Gastrocnemius medialis (tissue), 4 donors: ENCODE measurements around the gene VTI1A. TPM values are rescaled to one million over a fixed set of nuclear protein-coding genes. Genes with fewer than 3 reads are reported as not detected.
A peak's percentile ranks its signal among the peaks of the same experiment; 100 is the strongest.

Experiments used
- ATAC-seq, 2 donors: fragments of 150-250 bp; one replicate each; pipeline ENCODE4 v1.9.1; 2016
- DNase-seq, 2 donors: peaks; one replicate each; pipeline ENCODE4 v3.0.0-alpha.2; 2019
- H3K27ac ChIP-seq, 4 donors: fragments of 200-600 bp; sonication (generic); 1 replicate in 1 of 4; 2 replicates in 3 of 4; pipeline ENCODE4 v1.5.1; 2016 to 2018; ENCODE audit warnings: mild to moderate bottlenecking in 2 of 4, moderate library complexity in 1 of 4
- H3K27me3 ChIP-seq, 3 donors: fragments of 200-600 bp; sonication (generic) in 2 of 3; 1 replicate in 1 of 3; 2 replicates in 2 of 3; pipeline versions ENCODE4 v1.5.1 to v1.6.0; 2016 to 2019; ENCODE audit warnings: mild to moderate bottlenecking in 1 of 3, moderate library complexity in 1 of 3
- H3K36me3 ChIP-seq, 2 donors: fragments of 200-600 bp; sonication (generic) in 1 of 2; one replicate each; pipeline ENCODE4 v1.5.1; 2017 to 2018
- H3K4me1 ChIP-seq, 2 donors: fragments of 200-600 bp; sonication (generic) in 1 of 2; one replicate each; pipeline ENCODE4 v1.5.1; 2016 to 2017; ENCODE audit warnings: mild to moderate bottlenecking in 2 of 2
- H3K4me3 ChIP-seq, 4 donors: fragments of 200-600 bp; sonication (generic) in 3 of 4; 1 replicate in 1 of 4; 2 replicates in 3 of 4; pipeline ENCODE4 v1.5.1; 2016 to 2019; ENCODE audit warnings: mild to moderate bottlenecking in 2 of 4
- H3K9me3 ChIP-seq, 3 donors: fragments of 200-600 bp; sonication (generic) in 2 of 3; 1 replicate in 1 of 3; 2 replicates in 2 of 3; pipeline ENCODE4 v1.5.1; 2016 to 2019
- POLR2A ChIP-seq, 2 donors: fragments of 450-650 bp; IDR thresholded peaks; one replicate each; pipeline ENCODE4 v1.6.1; 2017; ENCODE audit warnings: antibody characterized with exemption in 2 of 2, mild to moderate bottlenecking in 2 of 2, moderate library complexity in 2 of 2
- in situ Hi-C, 4 donors: fragments of 200-750 bp; cut with MboI; loops; one replicate each; pipeline versions ENCODE4 v1.15.0 to v1.8.0; 2017; ENCODE audit warnings: low sequenced_read_pairs in 4 of 4
- intact Hi-C: fragments of 100-400 bp; cut with DNase I; formaldehyde crosslinking; loops from one replicate; pipeline ENCODE4 v1.15.1; 2023; ENCODE audit warnings: low total_unique reads
- total RNA-seq, 4 donors: library from RNA; depleted of rRNA; stranded (reverse); fragments of >200 nt; gene quantifications; one replicate each; pipeline versions ENCODE4 v1.1.0 to v1.2.3, GENCODE V29; 2016
- TF ChIP-seq, protein P1 (sequence below), 5 experiments: fragments of 450-650 bp in 3 of 5; fragments of 200-600 bp in 2 of 5; sonication (generic) in 2 of 5; IDR thresholded peaks in 4 of 5; conservative IDR thresholded peaks in 1 of 5; 1 replicate in 4 of 5; 2 replicates in 1 of 5; pipeline ENCODE4 v1.5.1; 2016 to 2019; ENCODE audit warnings: antibody characterized with exemption in 5 of 5, mild to moderate bottlenecking in 3 of 5, moderate library complexity in 3 of 5

The VTI1A gene
- total RNA-seq, 4 donors from 2014 or later = 26.5 to 51.2 (median 30.6) TPM

DNA sequence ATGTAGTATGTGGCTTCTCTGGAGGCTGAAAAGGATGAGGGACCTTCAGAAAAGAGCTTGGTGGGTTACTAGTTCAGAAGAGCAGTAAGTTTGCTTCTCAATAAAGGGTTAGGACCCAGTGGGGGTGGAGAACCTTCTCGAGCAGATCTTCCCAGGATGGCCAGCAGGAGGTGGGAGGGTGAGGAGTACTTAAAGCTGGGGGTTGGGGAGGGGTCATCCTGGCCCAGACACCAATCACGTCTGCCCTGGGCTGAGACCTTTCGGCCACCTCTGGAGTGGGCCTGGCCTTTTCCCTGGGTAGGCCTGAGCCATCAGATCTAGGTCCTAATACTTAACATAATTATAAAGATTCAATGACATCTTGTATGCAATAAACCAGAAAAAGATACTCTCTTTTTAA, 354.0 kb downstream of the VTI1A start:
- Histone ChIP-seq H3K27me3 (no peaks in the 10 kb centered on the region), H3K4me3 (no peak overlapping the region), H3K9me3 (no peaks in the 10 kb centered on the region), H3K27ac (no peak overlapping the region), H3K4me1 (no peaks in the 10 kb centered on the region), H3K36me3 (no peaks in the 10 kb centered on the region)
- TF ChIP-seq POLR2A (IDR thresholded peaks at IDR 0.05) = no peak
- TF ChIP-seq, protein P1, sequence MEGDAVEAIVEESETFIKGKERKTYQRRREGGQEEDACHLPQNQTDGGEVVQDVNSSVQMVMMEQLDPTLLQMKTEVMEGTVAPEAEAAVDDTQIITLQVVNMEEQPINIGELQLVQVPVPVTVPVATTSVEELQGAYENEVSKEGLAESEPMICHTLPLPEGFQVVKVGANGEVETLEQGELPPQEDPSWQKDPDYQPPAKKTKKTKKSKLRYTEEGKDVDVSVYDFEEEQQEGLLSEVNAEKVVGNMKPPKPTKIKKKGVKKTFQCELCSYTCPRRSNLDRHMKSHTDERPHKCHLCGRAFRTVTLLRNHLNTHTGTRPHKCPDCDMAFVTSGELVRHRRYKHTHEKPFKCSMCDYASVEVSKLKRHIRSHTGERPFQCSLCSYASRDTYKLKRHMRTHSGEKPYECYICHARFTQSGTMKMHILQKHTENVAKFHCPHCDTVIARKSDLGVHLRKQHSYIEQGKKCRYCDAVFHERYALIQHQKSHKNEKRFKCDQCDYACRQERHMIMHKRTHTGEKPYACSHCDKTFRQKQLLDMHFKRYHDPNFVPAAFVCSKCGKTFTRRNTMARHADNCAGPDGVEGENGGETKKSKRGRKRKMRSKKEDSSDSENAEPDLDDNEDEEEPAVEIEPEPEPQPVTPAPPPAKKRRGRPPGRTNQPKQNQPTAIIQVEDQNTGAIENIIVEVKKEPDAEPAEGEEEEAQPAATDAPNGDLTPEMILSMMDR (IDR thresholded peaks at IDR 0.05 in 4 of 5, conservative IDR thresholded peaks at IDR 0.05 in 1 of 5) = no peak
- in situ Hi-C loops (no loop called here), intact Hi-C loops (no loop called here)
- no peak for ATAC-seq
- no peak for DNase-seq

DNA sequence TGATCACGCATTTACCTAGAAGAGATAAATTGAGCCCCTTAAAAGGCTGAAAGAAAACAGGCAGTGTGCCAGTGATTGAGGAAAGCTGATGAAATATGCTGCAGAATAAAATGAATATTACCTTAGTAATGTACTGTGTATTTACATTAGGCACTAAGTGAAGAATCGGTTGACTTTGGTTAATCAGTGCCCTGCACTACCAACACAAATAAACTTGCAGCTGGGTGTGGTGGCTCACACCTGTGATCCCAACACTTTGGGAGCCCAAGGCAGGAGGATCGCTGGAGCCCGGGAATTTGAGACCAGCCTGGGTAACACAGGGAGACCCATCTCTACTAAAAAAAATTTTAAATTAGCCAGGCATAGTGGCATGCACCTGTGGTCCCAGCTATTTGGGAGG, 354.7 kb downstream of the VTI1A start:
- Histone ChIP-seq H3K4me1 (no peaks in the 10 kb centered on the region), H3K9me3 (no peaks in the 10 kb centered on the region), H3K27ac (no peak overlapping the region), H3K27me3 (no peaks in the 10 kb centered on the region), H3K36me3 (no peaks in the 10 kb centered on the region), H3K4me3 (no peak overlapping the region)
- TF ChIP-seq, protein P1 (IDR thresholded peaks at IDR 0.05 in 4 of 5, conservative IDR thresholded peaks at IDR 0.05 in 1 of 5) = no peak
- TF ChIP-seq POLR2A (IDR thresholded peaks at IDR 0.05) = no peak
- DNase-seq (no peak), ATAC-seq (no peak)
- in situ Hi-C loops = no loop called here
- intact Hi-C loops = no loop called here

DNA sequence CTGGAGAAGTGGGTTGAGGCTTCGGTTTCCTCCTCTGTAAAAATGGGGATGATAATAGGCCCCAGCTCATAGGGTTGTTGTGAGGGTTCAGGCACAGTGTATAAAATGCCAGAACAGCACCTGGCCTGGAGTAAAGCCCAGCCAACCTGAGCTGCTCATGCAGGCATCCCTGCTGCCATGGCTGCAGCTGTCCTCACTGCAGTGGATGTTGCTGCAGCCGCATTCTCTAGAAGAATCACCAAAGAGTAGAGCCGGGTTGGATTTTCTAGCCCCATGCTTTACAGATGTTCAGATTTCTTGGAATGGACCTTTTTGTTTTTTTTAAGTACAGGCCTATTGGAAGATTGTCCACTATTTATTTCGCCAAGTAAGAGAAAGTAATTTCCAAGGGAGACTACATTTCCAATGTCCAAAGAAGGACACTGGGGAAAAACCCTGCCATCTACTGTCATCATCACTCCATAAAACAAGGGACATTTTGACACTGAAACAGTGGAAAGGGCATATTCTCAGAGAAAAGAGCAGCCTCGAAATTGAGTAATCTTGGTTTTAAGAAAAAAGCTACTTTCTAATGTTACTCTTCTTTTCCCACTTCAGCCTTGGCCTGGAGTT, 355.5 kb downstream of the VTI1A start:
- DNase-seq (no peak), ATAC-seq (peak in 1 of 2 donors; percentile 69)
- Histone ChIP-seq H3K9me3 (no peaks in the 10 kb centered on the region), H3K36me3 (no peaks in the 10 kb centered on the region), H3K27ac (no peak overlapping the region), H3K4me3 (no peak overlapping the region), H3K27me3 (no peaks in the 10 kb centered on the region), H3K4me1 (no peaks in the 10 kb centered on the region)
- intact Hi-C loops (no loop called here), in situ Hi-C loops (no loop called here)
- TF ChIP-seq POLR2A (IDR thresholded peaks at IDR 0.05) = no peak

DNA sequence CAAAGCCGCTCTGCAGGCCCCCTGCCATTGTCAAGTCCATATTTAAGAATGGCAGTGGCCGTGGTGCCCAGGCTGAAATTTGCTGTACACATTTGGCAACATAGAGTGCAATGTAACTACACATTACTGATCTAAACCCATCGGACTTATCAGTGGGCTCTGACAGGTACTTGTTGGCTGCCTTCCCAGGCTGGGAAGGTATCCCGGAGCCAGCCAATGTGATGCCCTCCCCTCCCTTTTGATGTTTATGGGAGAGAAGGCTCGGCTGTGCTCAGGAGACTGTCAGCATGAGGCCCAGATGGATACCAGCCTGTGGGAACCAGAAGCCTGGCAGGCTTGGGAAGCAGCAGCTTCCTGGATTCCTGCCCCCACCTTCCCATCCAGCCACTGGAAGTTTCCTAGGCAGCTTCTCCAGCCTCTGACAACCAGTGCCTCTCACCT, 357.0 kb downstream of the VTI1A start:
- Histone ChIP-seq H3K4me1 (no peaks in the 10 kb centered on the region), H3K27ac (no peak overlapping the region), H3K4me3 (no peak overlapping the region), H3K36me3 (no peaks in the 10 kb centered on the region), H3K27me3 (no peaks in the 10 kb centered on the region), H3K9me3 (no peaks in the 10 kb centered on the region)
- TF ChIP-seq, protein P1 (IDR thresholded peaks at IDR 0.05 in 4 of 5, conservative IDR thresholded peaks at IDR 0.05 in 1 of 5) = no peak
- no peak for TF ChIP-seq POLR2A (IDR thresholded peaks at IDR 0.05)
- in situ Hi-C loops = no loop called here
- intact Hi-C loops = no loop called here
- no peak for ATAC-seq
- DNase-seq = no peak

DNA sequence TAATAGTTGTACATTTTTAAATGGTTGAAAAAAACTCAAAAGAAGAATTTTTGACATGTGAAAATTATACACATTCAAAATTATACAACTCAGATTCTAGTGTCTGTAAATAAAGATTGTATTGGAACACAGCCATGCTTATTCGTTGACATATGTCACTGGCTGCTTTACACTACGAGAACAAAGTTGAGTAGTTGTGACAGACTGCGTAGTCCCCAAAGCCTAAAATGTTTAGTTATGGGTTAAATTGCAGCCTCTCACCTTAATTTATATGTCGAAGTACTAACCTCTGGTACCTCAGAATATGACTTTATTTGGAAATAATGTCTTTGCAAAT, 358.2 kb downstream of the VTI1A start:
- ATAC-seq (no peak), DNase-seq (no peak)
- intact Hi-C loops = no loop called here
- in situ Hi-C loops = no loop called here
- Histone ChIP-seq H3K4me3 (no peak overlapping the region), H3K9me3 (no peaks in the 10 kb centered on the region), H3K36me3 (no peaks in the 10 kb centered on the region), H3K27ac (no peak overlapping the region), H3K27me3 (no peaks in the 10 kb centered on the region), H3K4me1 (no peaks in the 10 kb centered on the region)
- TF ChIP-seq, protein P1 (IDR thresholded peaks at IDR 0.05 in 4 of 5, conservative IDR thresholded peaks at IDR 0.05 in 1 of 5) = no peak
- no peak for TF ChIP-seq POLR2A (IDR thresholded peaks at IDR 0.05)
